ENCODE data around the gene TSPYL4. TPM values are rescaled to one million over a fixed set of nuclear protein-coding genes. Genes with fewer than 3 reads are reported as not detected.

TSPYL4 gene
- polyA plus RNA-seq, 1 donor (not counting 4 experiments of a cell fraction or from before 2014, with no cell fraction given) = 8.1 TPM

DNA sequence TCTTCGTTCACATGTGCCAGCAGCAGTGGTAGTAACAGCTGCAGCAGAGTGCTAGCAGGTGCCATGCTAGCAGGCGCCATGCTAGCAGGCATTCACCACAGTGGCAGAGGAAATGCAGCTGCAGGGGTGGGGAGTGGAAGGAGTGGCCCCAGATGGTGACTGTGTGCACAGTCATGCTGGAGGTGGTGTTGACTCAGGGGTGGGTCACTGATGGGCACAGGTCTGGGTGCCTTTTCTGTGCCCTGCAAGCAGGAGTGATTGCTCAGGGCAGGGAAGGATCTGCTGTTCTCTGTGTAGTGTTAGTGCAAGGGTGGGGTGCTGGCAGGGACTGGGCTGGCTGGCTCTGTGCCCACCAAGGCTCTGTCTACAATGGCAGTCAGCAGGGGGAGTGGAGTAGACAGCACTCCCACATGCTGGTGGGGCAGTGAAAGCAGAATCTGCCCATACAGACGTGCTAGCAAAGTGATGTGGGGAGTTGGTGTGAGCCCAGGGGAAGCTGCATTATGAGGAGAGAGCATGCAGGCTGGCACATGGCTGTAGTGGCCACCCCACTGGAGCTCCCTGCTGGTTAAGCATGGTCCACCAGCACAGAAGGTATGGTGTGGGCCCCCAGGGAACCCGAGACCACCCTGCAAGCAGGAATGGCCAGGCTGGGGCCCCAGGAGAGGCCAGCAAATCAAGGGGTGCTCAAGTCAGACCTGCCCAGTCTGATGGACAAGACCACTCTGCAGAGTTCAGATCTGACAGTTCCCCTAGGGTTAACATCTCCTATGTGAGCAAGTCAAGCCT lies 11.4 kb upstream of the TSPYL4 start:
- TF ChIP-seq, protein P1, sequence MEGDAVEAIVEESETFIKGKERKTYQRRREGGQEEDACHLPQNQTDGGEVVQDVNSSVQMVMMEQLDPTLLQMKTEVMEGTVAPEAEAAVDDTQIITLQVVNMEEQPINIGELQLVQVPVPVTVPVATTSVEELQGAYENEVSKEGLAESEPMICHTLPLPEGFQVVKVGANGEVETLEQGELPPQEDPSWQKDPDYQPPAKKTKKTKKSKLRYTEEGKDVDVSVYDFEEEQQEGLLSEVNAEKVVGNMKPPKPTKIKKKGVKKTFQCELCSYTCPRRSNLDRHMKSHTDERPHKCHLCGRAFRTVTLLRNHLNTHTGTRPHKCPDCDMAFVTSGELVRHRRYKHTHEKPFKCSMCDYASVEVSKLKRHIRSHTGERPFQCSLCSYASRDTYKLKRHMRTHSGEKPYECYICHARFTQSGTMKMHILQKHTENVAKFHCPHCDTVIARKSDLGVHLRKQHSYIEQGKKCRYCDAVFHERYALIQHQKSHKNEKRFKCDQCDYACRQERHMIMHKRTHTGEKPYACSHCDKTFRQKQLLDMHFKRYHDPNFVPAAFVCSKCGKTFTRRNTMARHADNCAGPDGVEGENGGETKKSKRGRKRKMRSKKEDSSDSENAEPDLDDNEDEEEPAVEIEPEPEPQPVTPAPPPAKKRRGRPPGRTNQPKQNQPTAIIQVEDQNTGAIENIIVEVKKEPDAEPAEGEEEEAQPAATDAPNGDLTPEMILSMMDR (optimal IDR thresholded peaks at IDR 0.05 in 1 of 3, IDR thresholded peaks at IDR 0.05 in 1 of 3, conservative IDR thresholded peaks at IDR 0.05 in 1 of 3; ENCODE audit: extremely low read depth in 1 of 3, insufficient read depth in 2 of 3, low read length in 3 of 3) = no peak
- Histone ChIP-seq H3K27ac (ENCODE audit: control insufficient read depth, insufficient read depth, low read length) (peak overlapping the region; percentile 34), H3K79me2 (ENCODE audit: control insufficient read depth, insufficient read depth, low read length) (no peaks in the 10 kb centered on the region), H3K27me3 (ENCODE audit: control insufficient read depth, extremely low read depth, insufficient read depth, low read length) (no peaks in the 10 kb centered on the region), H3K4me2 (ENCODE audit: control insufficient read depth, extremely low read depth, insufficient read depth, low read depth, low read length) (peak overlapping the region; percentile 58), H3K9ac (ENCODE audit: control insufficient read depth, extremely low read depth, insufficient read depth, low read length) (no peak overlapping the region), H4K20me1 (ENCODE audit: control insufficient read depth, extremely low read depth, insufficient read depth, low read length) (no peaks in the 10 kb centered on the region), H3K9me1 (ENCODE audit: control insufficient read depth, extremely low read depth, insufficient read depth, low read length) (no peaks in the 10 kb centered on the region), H3K9me3 (ENCODE audit: control insufficient read depth, low read depth, low read length) (no peaks in the 10 kb centered on the region), H3K4me3 (ENCODE audit: control insufficient read depth in 2 of 3, extremely low read depth in 1 of 3, insufficient read depth in 2 of 3, low read depth in 1 of 3, low read length in 3 of 3) (no peak overlapping the region), H3K36me3 (ENCODE audit: control insufficient read depth in 2 of 2, extremely low read depth in 1 of 2, insufficient read depth in 2 of 2, low read length in 2 of 2) (peaks cover 0 to 6% of the 10 kb centered on the region in 2 experiments), H2AFZ (ENCODE audit: control insufficient read depth, low read length) (no peak overlapping the region), H3K4me1 (ENCODE audit: control insufficient read depth, extremely low read depth, insufficient read depth, low read length) (peaks cover 18% of the 10 kb centered on the region)
- dilution Hi-C loops (cut with MboI; ENCODE audit: extremely low pct_ligation_motif_present, low sequenced_read_pairs) = no loop called here
- FAIRE-seq (peak; percentile 86), DNase-seq (ENCODE audit: low read depth, low spot score) (peak; percentile 75)

DNA sequence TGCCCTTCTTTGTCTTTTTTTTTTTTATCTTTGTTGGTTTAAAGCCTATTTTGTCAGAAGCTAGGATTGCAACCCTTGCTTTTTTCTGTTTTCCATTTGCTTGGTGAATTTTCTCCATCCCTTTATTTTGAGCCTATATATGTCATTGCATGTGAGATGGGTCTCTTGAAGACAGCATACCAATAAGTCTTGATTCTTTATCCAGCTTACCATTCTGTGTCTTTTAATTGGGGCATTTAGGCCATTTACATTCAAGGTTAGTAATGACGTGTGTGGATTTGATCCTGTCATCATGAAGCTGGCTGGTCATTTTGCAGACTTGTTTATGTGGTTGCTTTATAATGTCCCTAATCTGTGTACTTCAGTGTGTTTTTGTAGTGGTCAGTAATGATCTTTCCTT lies 9.5 kb upstream of the TSPYL4 start:
- no peak overlapping the region for H2AFZ ChIP-seq (ENCODE audit: control insufficient read depth, low read length)
- no peaks in the 10 kb centered on the region for H3K79me2 ChIP-seq (ENCODE audit: control insufficient read depth, insufficient read depth, low read length)
- dilution Hi-C loops (cut with MboI; ENCODE audit: extremely low pct_ligation_motif_present, low sequenced_read_pairs) = no loop called here
- peaks cover 0 to 6% of the 10 kb centered on the region in 2 experiments for H3K36me3 ChIP-seq (ENCODE audit: control insufficient read depth in 2 of 2, extremely low read depth in 1 of 2, insufficient read depth in 2 of 2, low read length in 2 of 2)
- no peak for FAIRE-seq
- H3K9me1 ChIP-seq (ENCODE audit: control insufficient read depth, extremely low read depth, insufficient read depth, low read length) = no peaks in the 10 kb centered on the region
- H3K9me3 ChIP-seq (ENCODE audit: control insufficient read depth, low read depth, low read length) = no peaks in the 10 kb centered on the region
- H3K4me3 ChIP-seq (ENCODE audit: control insufficient read depth in 2 of 3, extremely low read depth in 1 of 3, insufficient read depth in 2 of 3, low read depth in 1 of 3, low read length in 3 of 3) = no peak overlapping the region
- H3K9ac ChIP-seq (ENCODE audit: control insufficient read depth, extremely low read depth, insufficient read depth, low read length) = no peak overlapping the region
- no peak overlapping the region for H3K4me2 ChIP-seq (ENCODE audit: control insufficient read depth, extremely low read depth, insufficient read depth, low read depth, low read length)
- no peak overlapping the region for H3K27ac ChIP-seq (ENCODE audit: control insufficient read depth, insufficient read depth, low read length)
- peaks cover 15% of the 10 kb centered on the region for H3K4me1 ChIP-seq (ENCODE audit: control insufficient read depth, extremely low read depth, insufficient read depth, low read length)
- no peak for DNase-seq (ENCODE audit: low read depth, low spot score)
- H4K20me1 ChIP-seq (ENCODE audit: control insufficient read depth, extremely low read depth, insufficient read depth, low read length) = no peaks in the 10 kb centered on the region
- no peaks in the 10 kb centered on the region for H3K27me3 ChIP-seq (ENCODE audit: control insufficient read depth, extremely low read depth, insufficient read depth, low read length)
- TF ChIP-seq, protein P1 (optimal IDR thresholded peaks at IDR 0.05 in 1 of 3, IDR thresholded peaks at IDR 0.05 in 1 of 3, conservative IDR thresholded peaks at IDR 0.05 in 1 of 3; ENCODE audit: extremely low read depth in 1 of 3, insufficient read depth in 2 of 3, low read length in 3 of 3) = no peak
- no peak for TF ChIP-seq EZH2 (IDR thresholded peaks at IDR 0.05; ENCODE audit: low read length)
